GM19372 (cell line): ENCODE measurements around the gene AHCYL1.
"Not testable (repeated sequence)": the region's sequence is repeated elsewhere in the genome, so short reads cannot be mapped to it uniquely, and the experiment has no call there.

ENCODE experiments used
- ATAC-seq: cut with Tn5 transposase; IDR thresholded peaks from one replicate; pipeline ENCODE4 v1.9.1; 2021; ENCODE audit warnings: mild to moderate bottlenecking, low read depth, moderate library complexity; ENCODE audit not compliant: unreplicated experiment

AHCYL1 gene

DNA sequence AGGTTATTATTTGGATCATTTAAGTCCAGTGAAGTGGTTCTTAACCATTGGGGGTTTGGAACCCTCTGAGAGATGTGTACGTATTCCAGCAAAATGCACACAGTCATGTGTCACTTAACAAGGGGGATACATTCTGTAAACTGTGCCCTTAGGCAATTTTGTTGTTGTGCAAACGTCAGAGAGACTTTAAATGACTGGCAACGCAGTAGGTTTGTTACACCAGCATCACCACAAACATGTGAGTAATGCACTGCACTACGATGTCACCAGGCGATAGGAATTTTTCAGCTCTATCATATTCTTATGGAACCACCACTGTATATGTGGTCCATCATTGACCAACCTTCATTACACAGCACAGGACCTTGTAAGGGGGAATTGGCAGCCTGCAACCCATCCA, 11.9 kb downstream of the AHCYL1 start:
- ATAC-seq = no peak

DNA sequence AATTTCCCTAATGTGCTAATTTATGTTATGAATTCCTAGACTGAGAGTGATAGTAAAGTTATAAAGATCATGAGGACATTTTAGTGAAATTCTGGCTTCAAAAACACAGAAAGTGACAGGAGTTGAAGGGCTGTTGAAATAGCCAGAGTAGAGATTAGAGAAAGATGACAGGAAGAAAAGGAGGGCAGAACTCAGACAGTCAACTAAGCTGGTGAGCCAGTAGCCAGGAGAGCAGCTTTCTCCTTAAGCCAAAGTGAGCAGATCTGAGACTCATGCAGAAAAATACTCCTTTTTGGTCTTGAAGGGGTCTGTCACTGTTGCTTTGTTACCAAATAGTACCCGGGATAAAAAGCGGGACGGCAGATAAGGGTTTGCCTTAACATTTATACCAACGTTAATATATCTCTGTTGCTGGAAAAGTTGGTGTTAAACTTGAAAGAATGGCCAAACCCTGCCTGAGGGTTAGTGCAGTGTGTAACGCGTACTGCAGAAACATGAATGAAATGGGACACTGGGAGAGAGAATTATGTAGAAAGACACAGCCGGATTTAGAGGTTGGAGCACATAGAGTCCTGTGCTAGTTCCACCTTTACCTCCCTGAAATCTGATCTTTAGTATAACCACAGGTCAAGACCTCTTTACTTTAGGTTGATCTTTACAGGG, 12.8 kb downstream of the AHCYL1 start:
- ATAC-seq = no peak

DNA sequence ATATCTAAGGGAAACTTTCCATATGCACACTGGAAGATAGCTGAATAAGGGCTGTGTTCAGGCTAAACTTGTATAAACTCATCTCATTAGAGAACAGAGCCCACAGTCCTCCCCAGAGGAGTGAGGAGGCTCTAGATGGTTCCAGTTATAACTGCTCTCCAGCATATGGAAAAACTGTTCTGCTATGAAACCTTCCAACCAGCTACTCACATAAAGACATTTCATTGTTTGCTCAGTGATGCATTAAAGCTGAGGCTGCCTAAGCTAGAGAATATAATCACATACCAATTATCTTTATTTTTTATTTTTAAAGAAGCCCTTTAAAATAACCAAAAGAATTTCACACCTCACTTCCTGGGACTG, 13.3 kb downstream of the AHCYL1 start:
- ATAC-seq = no peak

DNA sequence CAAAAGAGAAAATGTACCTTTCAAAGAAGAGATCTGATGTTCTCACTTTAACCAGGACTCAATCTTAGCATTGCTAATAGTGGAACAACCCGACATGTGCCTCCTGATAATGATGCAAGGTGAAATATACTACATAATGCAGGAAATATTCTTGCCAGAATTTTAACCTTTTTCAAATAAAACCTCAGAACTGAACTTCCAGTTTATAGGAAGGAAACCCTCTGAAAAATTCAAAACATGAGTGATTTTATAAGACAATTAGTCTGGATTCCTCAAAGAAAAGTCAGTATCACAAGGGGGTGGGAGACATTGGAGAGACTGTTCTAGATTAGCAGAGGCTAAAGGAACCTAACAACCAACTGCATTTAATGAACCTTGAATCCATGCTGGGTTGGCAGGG, 18.1 kb downstream of the AHCYL1 start:
- no peak for ATAC-seq

DNA sequence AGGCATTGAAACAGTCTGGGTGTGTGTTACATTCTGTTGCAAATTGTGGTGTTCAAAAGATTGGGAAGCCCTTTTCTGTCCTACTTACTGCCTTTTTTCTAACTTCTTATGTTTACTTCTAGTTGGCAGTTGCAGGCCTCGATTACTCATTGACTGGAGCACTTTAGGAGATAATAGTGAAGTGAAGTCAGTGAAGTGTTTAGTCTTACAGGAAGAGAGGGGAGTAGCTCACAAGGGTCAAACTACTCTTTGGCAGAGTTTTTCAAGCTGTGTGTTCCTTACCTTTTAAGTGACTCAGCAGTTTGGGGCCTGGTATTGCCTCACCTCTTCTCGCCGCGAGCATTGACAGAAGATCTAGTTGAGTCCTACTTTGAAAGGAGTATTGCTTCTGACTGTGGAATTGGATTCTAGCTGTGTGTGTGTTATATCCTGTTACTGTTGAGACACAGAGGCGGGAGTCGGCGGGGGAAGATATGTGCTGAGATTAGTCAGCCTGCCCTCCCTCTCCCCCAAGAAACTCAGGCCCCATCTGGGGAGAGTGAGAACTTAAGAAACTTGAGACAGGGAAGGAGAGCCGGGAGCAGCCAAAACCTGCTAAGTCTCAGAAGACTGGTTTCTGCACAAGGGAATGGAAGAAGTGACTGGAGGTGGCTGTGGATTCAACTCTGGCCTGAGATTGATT, 19.3 kb downstream of the AHCYL1 start:
- no peak for ATAC-seq

DNA sequence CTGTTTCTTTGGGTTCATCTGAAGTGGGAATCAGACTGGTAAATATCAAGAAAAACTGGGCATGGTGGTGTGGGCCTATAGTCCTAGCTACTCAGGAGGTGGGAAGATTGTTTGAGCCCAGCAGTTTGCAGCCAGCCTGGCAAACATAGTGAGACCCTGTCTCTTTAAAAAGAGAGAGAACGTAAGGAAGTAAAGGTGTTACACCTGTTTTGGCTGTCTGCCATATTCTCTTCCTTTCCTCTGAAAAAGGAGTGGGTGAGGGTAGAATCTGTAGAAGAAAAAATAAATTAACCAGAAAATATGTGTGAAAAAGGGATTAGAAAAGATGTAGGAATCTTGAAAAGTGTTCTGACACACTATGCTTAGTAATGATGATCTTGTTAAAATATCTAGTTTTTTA, 20.0 kb downstream of the AHCYL1 start:
- ATAC-seq = no peak

DNA sequence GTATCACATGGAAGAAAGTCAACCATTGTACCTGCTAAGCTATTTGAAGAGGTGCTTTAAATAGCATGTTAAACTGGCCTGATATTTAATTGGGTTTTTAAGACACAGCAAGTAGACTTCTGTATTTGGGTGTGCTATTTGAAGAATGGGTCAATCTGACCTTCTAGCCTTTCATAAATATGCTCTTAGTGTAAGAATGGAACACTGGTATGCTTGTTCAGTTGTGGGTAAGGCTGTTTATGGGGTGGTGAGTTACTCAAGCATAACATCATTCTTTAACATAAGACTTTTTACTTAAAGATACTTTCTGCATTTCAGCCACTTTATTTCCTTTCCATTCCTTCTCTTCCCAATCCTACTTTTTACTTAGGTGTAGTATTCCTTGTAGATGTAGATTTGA, 21.4 kb downstream of the AHCYL1 start:
- no peak for ATAC-seq

DNA sequence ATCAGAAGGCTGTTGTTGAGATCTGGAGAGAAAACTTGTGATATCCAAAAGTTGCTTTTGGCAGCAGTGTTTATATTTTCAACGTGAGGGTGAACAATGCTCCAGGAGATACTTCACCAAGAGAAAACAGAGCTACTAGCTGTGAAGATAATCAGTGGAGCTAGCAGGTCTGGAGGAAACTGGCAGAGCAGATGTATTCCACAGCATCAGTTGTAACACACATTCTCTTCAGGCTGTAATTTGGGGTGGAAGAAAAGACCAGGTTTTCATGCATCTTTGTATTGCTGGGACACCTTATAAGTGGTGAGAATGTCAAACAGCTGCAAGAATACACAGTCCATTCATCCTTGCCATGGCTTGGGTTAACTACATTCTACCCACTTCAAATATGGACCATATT, 22.0 kb downstream of the AHCYL1 start:
- ATAC-seq = no peak

DNA sequence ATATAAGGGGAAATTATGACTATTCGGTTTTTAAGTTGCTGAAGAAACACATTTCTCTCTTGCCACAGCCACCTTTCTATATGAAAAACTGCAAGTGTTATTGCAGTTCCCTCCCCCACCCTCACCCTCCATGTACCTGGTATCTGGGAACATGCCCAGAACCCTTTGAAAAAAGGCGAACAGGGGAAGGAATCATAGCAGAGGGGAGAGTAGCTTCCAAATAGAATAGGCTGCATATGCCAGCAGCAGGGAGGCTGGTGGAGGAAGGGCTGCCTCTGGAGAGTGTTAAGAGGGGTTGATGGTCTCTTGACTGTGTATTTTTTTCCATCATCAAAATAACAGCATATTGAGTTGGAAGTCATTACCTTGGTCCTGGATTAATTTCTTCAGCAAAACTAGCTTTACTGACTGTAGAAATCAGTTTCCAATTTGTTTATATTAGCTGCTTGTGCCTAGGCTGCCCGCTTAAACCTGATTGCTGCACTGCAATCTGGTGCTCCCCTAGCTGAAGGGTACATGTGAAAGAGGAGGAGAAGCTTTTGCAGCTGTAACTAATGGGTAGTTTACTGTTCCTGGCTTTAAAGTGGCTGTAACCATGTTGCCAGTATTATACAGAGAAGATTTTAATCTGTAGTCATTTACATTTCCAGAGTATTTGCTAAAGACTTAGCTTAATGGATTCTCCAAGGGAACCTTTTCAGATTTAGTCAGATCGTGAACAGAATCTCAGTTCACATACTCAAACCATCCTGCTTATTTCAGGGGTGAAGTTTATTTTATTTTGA, 22.7 kb downstream of the AHCYL1 start:
- ATAC-seq = no peak

DNA sequence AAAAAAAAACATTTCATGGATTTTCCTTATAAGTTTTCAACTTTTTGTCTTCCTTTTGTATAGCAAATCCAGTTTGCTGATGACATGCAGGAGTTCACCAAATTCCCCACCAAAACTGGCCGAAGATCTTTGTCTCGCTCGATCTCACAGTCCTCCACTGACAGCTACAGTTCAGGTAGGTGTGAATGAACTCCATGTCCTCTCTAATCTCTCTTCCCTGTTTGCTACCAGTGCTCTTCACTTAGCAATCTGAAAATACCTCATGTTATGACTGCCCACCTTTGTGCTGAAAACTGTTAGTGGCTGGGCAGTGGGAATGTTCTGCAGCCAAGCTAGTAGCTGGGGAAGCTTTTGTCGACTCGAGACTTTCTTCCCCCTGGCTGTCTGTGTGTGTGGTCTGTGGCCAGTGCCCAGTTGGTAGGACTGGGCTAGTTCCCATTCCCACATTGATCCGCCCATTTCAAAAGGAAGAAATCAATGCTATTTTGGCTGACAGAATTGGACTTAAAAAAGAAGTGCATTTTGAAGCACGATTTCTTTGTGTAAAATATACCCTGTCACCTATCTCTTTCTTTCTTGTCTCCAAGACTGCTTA, 24.5 kb downstream of the AHCYL1 start:
- no peak for ATAC-seq

DNA sequence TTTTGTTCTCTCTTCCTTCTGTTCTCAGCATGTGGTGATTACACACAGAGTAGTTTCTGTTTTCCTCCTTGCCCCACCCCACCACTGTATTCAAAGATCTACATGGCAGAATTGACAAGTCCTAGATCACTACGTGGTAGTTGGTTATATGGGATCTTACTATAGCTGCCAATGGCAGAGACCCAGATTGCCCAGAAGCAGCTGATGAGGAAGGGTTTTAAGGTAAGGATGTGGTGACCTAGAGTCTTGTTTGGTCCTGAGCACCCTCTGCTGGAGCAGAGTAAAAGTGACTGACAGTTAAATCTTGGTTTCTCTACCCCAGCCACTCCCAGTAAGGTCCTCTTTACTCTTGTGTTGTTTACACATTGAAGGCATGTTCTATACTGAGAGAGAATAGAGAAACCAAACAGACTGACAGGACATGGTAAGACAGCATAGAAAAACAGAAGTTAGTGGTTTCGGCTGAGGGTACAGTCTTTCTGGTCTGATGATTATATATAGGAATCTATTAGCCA, 27.0 kb downstream of the AHCYL1 start:
- peak; percentile 98 for ATAC-seq

DNA sequence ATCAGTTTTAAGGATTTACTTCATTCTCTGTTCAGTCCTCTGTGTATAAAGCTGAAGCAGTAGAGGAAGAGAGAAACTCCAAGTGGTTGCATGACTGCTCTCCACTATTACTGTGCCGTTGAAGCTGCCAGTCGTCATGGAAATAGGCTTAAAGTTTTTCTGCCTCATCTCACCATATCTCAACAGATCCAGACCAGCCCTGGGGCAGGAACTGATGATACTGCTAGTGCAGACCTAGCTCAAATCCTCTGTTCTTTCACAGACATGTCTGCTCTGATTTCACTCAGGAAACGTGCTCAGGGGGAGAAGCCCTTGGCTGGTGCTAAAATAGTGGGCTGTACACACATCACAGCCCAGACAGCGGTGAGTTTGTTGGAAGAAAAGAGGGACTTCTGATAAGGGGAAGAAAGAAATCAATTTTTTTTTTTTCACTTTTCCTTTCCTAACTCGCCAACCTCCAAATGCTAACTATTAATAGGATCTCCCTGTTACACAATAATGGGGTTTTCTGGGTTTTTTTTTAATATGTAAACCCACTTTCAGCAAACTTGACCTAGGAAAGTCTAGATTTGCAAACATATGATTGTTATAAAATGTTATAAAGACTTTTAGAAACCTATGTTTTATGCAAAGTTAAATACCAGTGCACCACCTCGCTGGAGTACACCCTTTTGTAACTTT, 27.7 kb downstream of the AHCYL1 start:
- peak; percentile 55 for ATAC-seq

DNA sequence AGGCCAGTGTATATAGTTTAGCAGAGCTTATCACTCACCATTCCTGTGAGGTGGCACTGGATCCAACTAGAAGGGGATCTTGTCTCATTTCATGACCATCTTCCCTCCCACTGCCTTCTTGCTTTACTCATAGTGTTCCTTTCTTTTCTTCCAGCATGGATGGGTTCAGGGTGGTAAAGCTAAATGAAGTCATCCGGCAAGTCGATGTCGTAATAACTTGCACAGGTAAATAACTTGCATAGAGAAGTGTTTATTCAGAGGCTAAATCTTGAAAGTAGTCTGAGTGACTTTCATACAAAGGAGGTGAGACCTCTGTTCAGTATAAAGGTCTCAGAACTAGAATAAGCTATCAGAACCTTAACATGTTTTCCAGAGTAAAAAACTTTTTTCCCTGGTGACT, 33.2 kb downstream of the AHCYL1 start:
- ATAC-seq = no peak

DNA sequence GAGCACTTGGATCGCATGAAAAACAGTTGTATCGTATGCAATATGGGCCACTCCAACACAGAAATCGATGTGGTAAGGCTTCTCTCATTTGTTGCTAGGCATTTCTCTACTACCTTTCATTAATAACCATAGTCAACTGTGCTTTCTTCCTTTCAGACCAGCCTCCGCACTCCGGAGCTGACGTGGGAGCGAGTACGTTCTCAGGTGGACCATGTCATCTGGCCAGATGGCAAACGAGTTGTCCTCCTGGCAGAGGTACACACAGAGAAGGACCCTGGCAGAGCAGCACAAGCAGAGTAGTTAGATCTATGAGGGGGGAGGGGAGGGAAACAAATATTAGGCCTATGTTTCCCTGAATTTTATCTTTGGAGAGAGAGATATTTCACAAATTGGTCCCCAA, 33.8 kb downstream of the AHCYL1 start:
- ATAC-seq = no peak

DNA sequence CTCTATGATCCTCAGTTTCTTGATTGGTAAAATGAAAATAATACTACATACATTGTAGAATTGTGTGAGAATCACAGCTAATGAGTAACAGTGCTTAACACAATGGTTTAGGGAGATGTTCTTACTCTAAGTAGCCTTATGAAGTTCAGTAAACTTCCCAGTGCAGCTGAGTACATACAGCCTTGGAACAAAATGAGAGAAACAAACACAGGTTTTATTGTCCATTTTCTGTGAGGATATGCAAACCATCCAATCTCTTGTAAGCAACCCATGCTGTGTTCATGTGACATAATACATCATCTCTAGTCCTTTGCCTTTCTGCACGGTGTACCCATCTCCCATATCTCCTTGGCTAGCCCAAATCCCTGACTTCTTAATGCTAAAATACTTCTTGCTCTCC, 35.2 kb downstream of the AHCYL1 start:
- no peak for ATAC-seq

DNA sequence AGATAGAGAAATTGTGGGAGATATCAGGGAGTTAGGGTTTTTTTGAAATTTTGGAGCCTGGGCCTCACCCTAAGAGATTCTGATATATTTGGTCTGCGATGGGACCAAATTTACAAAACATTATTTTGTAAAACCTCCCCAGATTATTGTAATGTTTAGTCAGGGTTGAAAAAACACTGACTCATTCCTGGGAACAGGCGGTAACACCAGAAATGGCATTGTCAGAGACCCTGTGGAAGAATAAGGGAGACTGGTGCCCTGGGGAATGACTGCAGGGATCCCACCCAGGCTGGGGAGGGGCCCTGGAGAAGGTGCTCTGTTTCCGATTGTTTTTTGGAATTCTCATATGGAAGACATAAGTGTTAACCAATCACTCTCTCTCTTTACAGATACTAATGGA, 36.7 kb downstream of the AHCYL1 start:
- no peak for ATAC-seq

DNA sequence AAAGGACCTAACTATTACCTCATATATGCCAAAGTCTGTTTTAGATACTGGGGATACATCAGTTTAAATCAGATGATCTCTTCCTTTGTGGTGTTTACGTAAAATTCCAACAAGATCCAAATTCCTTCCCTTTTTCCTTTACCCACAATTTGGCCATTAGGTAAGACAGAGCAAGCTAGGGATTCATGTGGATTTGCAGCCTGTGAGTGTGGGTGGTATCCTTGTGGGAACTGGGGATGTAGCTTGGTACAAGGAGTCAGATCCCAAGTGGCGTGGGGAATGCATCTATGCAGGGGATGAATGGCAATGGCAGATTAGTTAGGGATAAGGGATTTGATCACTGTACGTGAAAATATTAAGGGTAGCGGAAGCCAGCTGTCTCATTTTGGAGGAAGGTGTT, 40.0 kb downstream of the AHCYL1 start:
- ATAC-seq = no peak

DNA sequence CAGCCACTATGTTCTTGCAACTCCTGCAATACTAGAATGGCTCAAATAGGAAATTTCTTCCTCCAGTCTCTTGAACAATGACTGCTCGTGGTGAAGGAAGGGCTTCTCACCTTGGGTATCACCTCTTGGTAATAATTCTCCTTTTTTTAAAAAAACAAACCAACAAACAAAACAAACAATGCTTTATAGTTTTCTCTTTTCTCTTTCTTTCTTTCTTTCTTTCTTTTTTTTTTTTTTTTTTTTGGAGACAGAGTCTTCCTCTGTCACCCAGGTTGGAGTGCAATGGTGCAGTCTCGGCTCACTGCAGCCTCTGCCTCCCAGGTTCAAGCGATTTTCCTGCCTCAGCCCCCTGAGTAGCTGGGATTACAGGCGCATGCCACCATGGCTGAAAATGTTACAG, 46.1 kb downstream of the AHCYL1 start:
- not testable (repeated sequence) for ATAC-seq

DNA sequence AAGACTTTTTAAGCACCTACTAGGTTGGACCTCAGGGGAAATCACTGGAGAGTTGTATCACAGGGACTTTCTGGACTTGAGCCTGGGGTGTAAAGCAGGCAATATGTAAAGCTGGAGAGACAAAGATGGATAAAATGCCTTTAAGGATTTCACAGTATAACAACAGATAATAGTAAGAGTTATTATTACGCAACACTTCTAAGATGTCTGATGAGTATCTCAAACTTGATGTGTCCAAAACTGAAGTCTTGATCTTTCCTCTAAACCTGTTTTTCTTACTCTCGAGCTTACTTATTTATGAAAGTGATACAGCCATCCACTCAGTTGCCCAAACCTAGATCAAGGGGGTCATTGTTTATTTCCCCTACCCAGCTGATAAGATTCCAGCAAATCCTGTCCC, 47.8 kb downstream of the AHCYL1 start:
- ATAC-seq = no peak

DNA sequence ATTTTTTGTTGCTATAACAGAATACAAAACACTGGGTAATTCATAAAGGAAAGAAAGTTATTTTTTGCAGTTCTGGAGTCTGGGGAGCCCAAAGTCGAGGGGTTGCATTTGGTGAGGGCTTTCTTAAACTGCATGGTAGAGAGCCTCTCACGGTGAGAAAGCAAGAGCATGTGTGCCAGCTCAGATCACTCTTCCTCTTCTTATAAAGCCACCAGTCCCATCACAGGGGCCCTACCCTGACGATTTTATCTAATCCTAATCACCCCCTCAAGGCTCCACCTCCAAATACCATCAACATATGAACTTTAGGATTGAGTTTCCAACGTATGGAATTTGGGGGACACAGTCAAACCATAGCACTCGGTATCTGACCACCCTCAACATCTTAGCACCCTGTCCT, 48.9 kb downstream of the AHCYL1 start:
- no peak for ATAC-seq

DNA sequence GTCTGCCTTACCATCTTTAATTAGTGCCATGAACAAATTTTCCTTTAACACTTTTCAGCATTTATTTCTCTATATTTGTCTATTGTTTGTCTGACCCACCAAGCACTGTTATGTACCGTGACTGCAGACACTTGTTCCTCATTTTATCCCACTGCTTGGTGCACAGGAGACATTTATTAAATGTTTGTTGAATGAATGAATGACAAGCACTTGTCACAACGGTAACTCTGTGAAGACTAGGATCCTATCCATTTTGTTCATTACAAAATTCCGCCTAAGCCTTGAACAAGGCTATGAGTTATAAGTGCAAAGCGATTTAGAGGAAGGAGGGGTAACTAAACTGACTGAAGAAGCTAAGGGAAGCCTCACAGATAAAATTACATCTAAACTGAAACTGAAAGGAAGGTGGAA, 49.5 kb downstream of the AHCYL1 start:
- ATAC-seq = no peak
